GM18520 (cell line): ENCODE measurements around the gene C2orf69.
"Not testable (repeated sequence)": the region's sequence is repeated elsewhere in the genome, so short reads cannot be mapped to it uniquely, and the experiment has no call there.

Experiments used
- ATAC-seq: cut with Tn5 transposase; IDR thresholded peaks from one replicate; pipeline ENCODE4 v1.9.1; 2021; ENCODE audit not compliant: unreplicated experiment

The C2orf69 gene

GRCh38 chr2:199912553-199913114 is 1.5 kb downstream of the C2orf69 start:
- not testable (repeated sequence) for ATAC-seq

GRCh38 chr2:199914372-199914958 is 3.4 kb downstream of the C2orf69 start:
- ATAC-seq: no peak

GRCh38 chr2:199916980-199917379 is 5.9 kb downstream of the C2orf69 start:
- no peak for ATAC-seq

GRCh38 chr2:199922856-199923255 is 11.8 kb downstream of the C2orf69 start:
- no peak for ATAC-seq

- no peak for ATAC-seq
Measured at GRCh38 chr2:199923924-199924323, 12.8 kb downstream of the C2orf69 start.

- ATAC-seq: no peak
Measured at GRCh38 chr2:199926806-199927205, 15.7 kb downstream of the C2orf69 start.

- no peak for ATAC-seq
Measured at GRCh38 chr2:199928226-199928625, 17.1 kb downstream of the C2orf69 start.

GRCh38 chr2:199928626-199929025 is 17.5 kb downstream of the C2orf69 start:
- no peak for ATAC-seq

- no peak for ATAC-seq
Measured at GRCh38 chr2:199929262-199929661, 18.2 kb downstream of the C2orf69 start.

GRCh38 chr2:199932312-199932855 is 21.3 kb downstream of the C2orf69 start:
- ATAC-seq: no peak

- ATAC-seq: no peak
Measured at GRCh38 chr2:199933466-199933865, 22.4 kb downstream of the C2orf69 start.

- ATAC-seq: no peak
Measured at GRCh38 chr2:199936554-199936953, 25.5 kb downstream of the C2orf69 start.

- no peak for ATAC-seq
Measured at GRCh38 chr2:199940373-199940772, 29.3 kb downstream of the C2orf69 start.

GRCh38 chr2:199943373-199943772 is 32.3 kb downstream of the C2orf69 start:
- no peak for ATAC-seq

- ATAC-seq: no peak
Measured at GRCh38 chr2:199946196-199946595, 35.1 kb downstream of the C2orf69 start.

GRCh38 chr2:199946836-199947235 is 35.7 kb downstream of the C2orf69 start:
- ATAC-seq: no peak

GRCh38 chr2:199950396-199950795 is 39.3 kb downstream of the C2orf69 start:
- ATAC-seq: no peak

GRCh38 chr2:199951023-199951422 is 39.9 kb downstream of the C2orf69 start:
- ATAC-seq: no peak

- ATAC-seq: peak; percentile 25
Measured at GRCh38 chr2:199955007-199955338, 43.9 kb downstream of the C2orf69 start.

GRCh38 chr2:199955339-199956061 is 44.4 kb downstream of the C2orf69 start, which contains the start of the genes MAIP1 and TYW5:
TSS of gene MAIP1 (plus strand) at chr2:199955582. CDS start at chr2:199955799, 217 bp downstream.
TSS of gene TYW5 (minus strand) at chr2:199955491. CDS start at chr2:199955470, 21 bp downstream.
- ATAC-seq: peak; percentile 62

- no peak for ATAC-seq
Measured at GRCh38 chr2:199956062-199956380, 44.9 kb downstream of the C2orf69 start.

- no peak for ATAC-seq
Measured at GRCh38 chr2:199958014-199958413, 46.9 kb downstream of the C2orf69 start.
